Urinary bladder (tissue), 4 donors: ENCODE results near the gene CNTN5. TPM values are rescaled to one million over a fixed set of nuclear protein-coding genes. Genes with fewer than 3 reads are reported as not detected.

ENCODE experiments used
- DNase-seq: peaks from one replicate; pipeline ENCODE4 v3.0.0-alpha.2; 2015; ENCODE audit errors: extremely low spot score
- H3K27ac ChIP-seq: one replicate; pipeline ENCODE4 v1.5.1; 2013; ENCODE audit warnings: low read depth, mild to moderate bottlenecking, moderate library complexity
- H3K36me3 ChIP-seq: one replicate; pipeline ENCODE4 v1.6.1; 2013; ENCODE audit warnings: mild to moderate bottlenecking, moderate library complexity; ENCODE audit not compliant: insufficient read depth
- H3K4me1 ChIP-seq: one replicate; pipeline ENCODE4 v1.6.1; 2013; ENCODE audit warnings: mild to moderate bottlenecking, moderate library complexity; ENCODE audit not compliant: insufficient read depth
- H3K4me3 ChIP-seq: one replicate; pipeline ENCODE4 v1.5.1; 2013; ENCODE audit warnings: low read depth, low read length
- WGBS: extraction: QIAGEN DNeasy Blood & Tissue Kit; methylation state at CpG from one replicate; pipeline ENCODE4 v1.1.7; 2013; 5-methylcytosine and 5-hydroxymethylcytosine counted together
- polyA plus RNA-seq: library from polyadenylated mRNA; stranded (reverse); fragments of 200-250 nt; gene quantifications from one replicate; pipeline ENCODE4 v1.2.3, GENCODE V29; 2013
- total RNA-seq: library from RNA; depleted of rRNA; stranded (reverse); fragments of >200 nt; gene quantifications from one replicate; pipeline ENCODE4 v1.2.3, GENCODE V29; 2014
- donor health status: healthy with polysubstance abuse.
- donor health status: healthy.

Gene CNTN5
- total and polyA plus RNA-seq, 2 donors = 2.6 TPM; not detected in 1

DNA sequence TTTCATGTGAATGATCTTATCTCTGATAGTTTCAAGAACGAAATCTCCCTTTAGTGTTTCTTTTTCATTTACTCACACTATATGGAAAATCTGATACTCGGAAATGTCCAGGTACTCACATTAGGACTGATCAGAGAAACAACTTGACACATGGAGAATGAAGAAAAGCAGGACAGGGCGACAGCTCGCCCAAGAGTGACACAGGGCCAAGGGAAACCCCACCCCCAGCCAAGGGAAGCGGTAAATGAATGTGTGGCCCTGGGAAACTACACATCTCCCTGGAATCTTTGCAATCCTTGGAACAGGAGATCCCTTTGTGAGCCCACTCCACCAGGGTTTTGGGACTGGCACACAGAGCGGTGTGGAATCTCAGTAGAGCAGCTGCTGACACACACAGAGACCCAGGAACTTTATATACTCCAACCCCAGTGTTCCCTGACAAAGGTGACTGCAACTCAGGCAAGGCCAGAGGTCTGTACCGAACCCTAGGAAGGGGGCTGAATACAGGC lies 1362.7 kb downstream of the CNTN5 start:
- H3K27ac ChIP-seq = no peak overlapping the region
- no peak overlapping the region for H3K4me3 ChIP-seq
- DNase-seq = no peak
- WGBS = 71% methylated on average over 7 of the region's 7 CpGs
- H3K36me3 ChIP-seq = no peaks in the 10 kb centered on the region
- H3K4me1 ChIP-seq = no peaks in the 10 kb centered on the region

DNA sequence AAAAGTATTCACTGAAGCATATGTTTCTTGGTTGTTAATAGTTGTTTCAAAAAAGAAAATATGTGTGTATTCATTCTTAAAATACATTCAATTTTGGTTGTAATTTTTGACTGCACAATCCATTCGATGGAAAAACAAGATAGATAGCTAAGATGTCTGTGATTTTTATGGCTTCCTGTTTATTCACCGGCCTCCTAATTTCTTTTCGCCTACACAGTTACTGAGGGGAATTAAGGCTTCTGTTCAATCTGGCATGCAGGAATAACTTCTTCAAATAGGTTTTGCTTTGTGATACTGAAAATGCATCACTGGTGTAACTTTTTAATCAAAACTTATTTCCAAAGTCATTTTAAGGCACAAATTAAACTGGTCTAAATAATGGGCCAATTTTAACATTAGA lies 1375.5 kb downstream of the CNTN5 start:
- no peaks in the 10 kb centered on the region for H3K4me1 ChIP-seq
- H3K4me3 ChIP-seq = no peak overlapping the region
- no peak overlapping the region for H3K27ac ChIP-seq
- WGBS = 36% methylated on average over 3 of the region's 3 CpGs
- no peak for DNase-seq
- no peaks in the 10 kb centered on the region for H3K36me3 ChIP-seq

DNA sequence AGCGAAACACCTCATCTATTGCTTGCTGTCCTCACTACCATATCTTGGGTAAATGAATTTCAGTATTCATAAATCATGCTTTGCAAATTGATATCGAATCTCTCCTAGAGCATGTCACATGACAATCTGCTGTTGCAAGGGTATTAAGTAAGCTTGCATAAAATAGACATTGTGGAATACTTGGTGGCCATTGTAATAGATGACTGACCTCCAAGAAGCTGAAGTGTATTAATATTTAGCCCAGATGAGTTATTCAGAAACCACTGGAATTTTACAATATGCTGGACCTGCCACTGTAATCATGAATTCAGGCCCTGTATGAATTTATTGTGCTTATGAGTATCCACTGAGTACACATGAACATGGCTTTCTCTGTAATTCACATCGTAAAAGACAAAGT lies 1376.7 kb downstream of the CNTN5 start:
- DNase-seq = no peak
- whole genome bisulfite sequencing = 91% methylated on average over 3 of the region's 3 CpGs
- Histone ChIP-seq H3K36me3 (no peaks in the 10 kb centered on the region), H3K4me1 (no peaks in the 10 kb centered on the region), H3K4me3 (no peak overlapping the region), H3K27ac (no peak overlapping the region)

DNA sequence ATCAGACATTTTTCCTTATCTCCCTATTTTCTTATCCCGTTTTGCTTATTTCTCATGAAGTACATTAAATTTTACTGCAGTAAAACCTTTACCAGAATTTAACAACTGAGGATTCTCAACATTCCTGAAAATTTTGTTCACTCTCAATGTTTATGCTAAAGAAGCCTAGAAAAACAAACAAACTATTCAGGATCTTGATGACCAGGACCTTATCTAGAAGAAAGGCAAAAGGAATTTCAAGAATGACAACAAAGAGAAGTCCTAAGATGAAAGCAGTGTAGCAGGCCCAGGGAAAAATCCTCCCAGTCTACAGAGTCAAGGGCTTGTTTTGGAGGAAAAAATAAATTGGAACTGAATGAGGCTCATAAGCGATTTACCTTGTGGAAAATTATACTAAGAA lies 1383.1 kb downstream of the CNTN5 start:
- Histone ChIP-seq H3K27ac (no peak overlapping the region), H3K4me3 (no peak overlapping the region), H3K36me3 (no peaks in the 10 kb centered on the region), H3K4me1 (no peaks in the 10 kb centered on the region)
- 20% methylated on average over 2 of the region's 2 CpGs for WGBS
- DNase-seq = no peak

DNA sequence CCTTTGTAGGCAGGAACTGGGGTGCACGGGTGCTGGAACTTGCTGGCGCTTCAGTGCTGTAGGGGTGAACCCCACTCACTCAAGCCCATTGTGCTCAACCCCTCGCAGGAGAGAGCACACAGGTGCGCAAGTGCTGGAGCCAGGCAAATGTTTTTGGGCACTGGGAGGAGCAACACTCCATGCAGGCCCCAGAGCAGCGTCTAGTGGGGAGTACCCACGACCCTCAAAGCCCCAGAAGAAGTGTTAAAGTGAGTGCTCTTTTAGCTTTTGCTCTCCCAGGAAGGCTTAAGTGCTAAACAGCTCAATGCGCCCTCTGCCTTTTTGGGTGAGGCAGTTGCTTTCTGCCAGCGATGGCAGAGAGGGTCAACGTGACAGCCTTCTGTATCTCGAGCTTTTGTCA lies 1384.2 kb downstream of the CNTN5 start:
- WGBS = 89% methylated on average over 10 of the region's 10 CpGs
- H3K27ac ChIP-seq = no peak overlapping the region
- no peak for DNase-seq

More for the DNA sequence above, 1384.2 kb downstream of the CNTN5 start:
- Histone ChIP-seq H3K4me1 (no peaks in the 10 kb centered on the region), H3K4me3 (no peak overlapping the region), H3K36me3 (no peaks in the 10 kb centered on the region)
